AG09319 (cell line): ENCODE measurements around the gene ABHD16B.

Source experiments
- DNase-seq: peaks from one replicate; pipeline ENCODE4 v3.0.0-alpha.2; 2010; ENCODE audit warnings: low read depth; ENCODE audit errors: extremely low read depth
- TF ChIP-seq, protein P1 (sequence below): IDR thresholded peaks from 2 replicates; pipeline ENCODE4 v1.5.1; 2011; ENCODE audit warnings: low read depth, mild to moderate bottlenecking, inconsistent platforms, low read length, moderate library complexity

Gene ABHD16B

DNA sequence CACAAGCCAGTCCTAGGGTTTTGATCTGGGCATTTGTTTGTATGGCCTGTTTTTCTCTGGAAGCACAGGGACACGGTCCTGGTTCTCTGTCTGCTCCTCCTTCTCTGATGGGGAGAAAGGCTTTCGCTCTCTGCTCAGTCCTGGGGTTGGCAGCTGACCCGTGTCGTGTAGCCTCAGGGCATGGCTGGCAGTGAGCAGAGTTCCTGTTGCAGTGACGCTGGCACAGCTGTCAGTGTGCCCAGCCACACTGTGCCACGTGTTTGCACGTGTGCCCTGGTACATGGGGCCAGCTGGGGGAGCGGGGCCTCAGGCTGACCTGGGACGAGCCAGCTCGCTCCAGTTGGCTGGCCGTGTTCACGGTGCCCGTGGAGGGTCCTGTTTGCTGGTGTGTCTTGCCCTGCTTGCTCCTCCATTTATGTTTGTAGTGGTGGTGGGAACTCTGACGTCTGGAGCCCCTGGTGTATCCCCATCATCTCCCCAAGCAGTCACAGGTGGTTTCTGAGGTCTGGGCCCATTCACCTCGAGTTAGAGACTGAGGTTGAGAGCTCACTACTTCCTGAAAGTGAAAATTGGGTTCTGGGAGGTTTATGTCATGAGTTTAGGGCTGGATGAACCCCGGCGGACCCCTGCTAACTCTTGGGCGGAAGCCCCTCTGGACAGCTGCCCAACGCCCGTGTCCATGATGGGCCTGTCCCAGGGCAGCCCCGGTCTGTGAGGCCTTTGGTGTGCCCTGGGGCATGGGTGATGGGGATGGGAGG, 23.4 kb downstream of the ABHD16B start:
- TF ChIP-seq, protein P1, sequence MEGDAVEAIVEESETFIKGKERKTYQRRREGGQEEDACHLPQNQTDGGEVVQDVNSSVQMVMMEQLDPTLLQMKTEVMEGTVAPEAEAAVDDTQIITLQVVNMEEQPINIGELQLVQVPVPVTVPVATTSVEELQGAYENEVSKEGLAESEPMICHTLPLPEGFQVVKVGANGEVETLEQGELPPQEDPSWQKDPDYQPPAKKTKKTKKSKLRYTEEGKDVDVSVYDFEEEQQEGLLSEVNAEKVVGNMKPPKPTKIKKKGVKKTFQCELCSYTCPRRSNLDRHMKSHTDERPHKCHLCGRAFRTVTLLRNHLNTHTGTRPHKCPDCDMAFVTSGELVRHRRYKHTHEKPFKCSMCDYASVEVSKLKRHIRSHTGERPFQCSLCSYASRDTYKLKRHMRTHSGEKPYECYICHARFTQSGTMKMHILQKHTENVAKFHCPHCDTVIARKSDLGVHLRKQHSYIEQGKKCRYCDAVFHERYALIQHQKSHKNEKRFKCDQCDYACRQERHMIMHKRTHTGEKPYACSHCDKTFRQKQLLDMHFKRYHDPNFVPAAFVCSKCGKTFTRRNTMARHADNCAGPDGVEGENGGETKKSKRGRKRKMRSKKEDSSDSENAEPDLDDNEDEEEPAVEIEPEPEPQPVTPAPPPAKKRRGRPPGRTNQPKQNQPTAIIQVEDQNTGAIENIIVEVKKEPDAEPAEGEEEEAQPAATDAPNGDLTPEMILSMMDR = no peak

GRCh38 chr20:63885264-63886053, 24.2 kb downstream of the ABHD16B start:
- TF ChIP-seq, protein P1 = no peak
- no peak for DNase-seq

More for the DNA sequence above, 23.4 kb downstream of the ABHD16B start:
- no peak for DNase-seq

DNA sequence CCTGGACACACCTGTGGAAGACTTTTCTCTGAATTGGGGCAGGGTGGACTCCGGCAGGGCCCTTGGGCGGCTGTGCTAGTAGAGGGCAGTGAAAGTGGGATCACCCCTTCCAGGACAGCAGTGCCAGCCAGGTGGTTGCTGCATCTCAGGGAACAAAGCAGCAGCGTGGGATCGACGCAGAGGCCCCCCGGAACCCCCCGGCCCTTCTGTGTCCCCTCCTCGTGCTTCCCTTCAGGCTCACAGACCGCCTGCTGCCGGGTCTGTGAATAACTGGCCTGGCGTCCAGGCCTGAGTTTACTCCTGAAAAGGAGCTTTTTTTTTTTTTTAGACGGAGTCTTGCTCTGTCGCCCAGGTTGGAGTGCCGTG, 24.7 kb downstream of the ABHD16B start:
- DNase-seq = no peak
- TF ChIP-seq, protein P1 = no peak

DNA sequence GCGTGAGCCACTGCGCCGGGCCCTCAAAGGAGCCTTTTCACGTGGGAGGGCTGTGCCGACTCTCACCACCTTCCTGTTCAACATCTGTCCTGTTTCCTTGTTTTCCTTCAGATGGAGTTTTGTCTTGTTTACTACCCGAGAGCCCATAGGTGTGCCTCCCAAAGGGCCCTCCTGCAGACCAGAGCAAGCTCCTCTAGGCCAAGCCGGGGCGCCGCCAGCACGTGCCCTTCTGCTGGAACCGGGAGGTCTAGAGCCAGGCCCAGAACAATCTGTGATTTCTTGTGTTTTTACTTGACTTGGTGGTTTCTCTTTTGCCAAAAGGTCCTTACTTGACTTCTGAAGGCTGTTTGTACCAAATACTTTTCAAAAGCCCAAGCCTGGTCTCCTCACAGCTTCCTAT, 25.6 kb downstream of the ABHD16B start:
- DNase-seq = no peak
- TF ChIP-seq, protein P1 = no peak

DNA sequence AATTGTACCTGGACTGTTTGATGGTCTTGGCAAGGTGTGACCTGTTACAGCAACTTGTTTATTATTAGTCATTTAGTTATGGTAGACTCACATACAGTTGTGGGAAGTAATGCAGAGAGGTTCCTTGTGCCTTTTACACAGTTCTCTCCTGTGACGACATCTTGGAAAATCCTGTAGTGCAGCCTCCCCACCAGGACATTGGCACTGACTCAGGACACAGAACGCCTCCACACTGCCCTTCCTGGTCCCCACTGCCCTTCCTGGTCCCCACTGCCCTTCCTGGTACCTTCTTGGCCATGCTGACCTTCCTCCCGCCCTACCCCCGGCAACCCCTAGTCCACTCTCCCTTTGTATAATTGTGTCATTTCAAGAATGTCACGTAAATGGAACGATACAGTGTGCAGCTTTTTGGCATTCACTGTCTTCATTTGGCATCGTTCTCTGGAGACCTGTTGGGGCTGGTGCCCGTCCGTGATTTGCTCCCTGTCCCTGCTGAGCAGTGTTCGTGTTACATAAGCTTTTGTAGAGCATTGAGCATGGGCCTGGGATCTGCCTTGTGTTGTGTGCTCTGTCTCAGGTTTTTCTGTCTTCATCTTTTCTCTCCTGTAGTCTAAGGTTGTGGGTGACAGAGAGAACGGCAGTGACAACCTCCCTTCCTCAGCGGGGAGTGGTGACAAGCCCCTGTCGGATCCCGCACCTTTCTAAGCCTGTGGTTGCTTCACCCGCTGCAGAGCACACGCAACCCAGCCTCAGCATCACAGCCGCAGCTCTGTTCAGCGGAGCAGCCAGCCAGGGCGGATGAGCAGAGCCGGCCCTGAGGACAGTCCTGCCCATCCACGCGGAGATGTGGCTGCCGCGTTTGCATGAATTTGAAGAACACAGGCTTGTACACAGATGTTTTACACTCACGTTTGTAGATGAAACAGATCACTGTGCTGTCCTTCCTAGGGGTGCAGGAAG, 28.2 kb downstream of the ABHD16B start:
- TF ChIP-seq, protein P1 = no peak
- DNase-seq = no peak

DNA sequence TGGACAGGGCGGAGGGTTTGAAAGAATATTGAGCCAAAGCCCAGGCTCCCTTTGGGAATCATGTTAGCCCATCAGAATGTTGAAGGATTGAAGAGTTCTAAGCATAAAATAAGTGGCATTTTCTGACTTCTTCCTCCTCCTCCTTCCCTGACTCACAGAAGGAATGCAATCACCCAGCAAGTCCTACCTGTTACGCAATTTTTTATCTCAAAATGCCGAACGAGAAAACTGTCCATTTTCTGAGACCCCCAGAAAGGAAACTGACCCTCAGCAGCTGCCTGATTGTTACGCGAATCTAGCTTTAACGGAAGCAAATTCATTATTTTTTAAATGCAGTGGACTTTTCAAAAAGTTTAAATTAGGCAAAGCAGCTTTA, 28.9 kb downstream of the ABHD16B start:
- TF ChIP-seq, protein P1 = no peak
- DNase-seq = no peak
